Left lobe of liver (tissue), 2 donors: ENCODE measurements around the gene PECR. TPM values are rescaled to one million over a fixed set of nuclear protein-coding genes. Genes with fewer than 3 reads are reported as not detected.

ENCODE experiments used
- ATAC-seq: fragments of 200-7000 bp; cut with Tn5 transposase; one replicate; pipeline ENCODE4 v1.9.1; 2020; ENCODE audit warnings: mild to moderate bottlenecking, moderate library complexity
- DNase-seq: peaks from one replicate; pipeline ENCODE4 v3.0.0-alpha.2; 2020; ENCODE audit warnings: low spot score
- total RNA-seq: library from RNA; stranded (reverse); gene quantifications from one replicate; pipeline ENCODE4 v1.2.1, GENCODE V29; 2021
- donor health status: DM: no; HTN: no; CAD: no; lungs with moderate emphysema.
- donor health status: DM: no; HTN: yes; CAD: no.

PECR gene
- total RNA-seq, 1 donor from 2014 or later, result 95.5 TPM

GRCh38 chr2:216072473-216072872, 9.1 kb downstream of the PECR start:
- no peak for ATAC-seq
- DNase-seq, result no peak

- DNase-seq, result no peak
- ATAC-seq, result peak; percentile 45
Observed at GRCh38 chr2:216071111-216071851, 10.3 kb downstream of the PECR start.

GRCh38 chr2:216070195-216070594, 11.4 kb downstream of the PECR start:
- ATAC-seq, result peak; percentile 47
- DNase-seq, result no peak

GRCh38 chr2:216069028-216069427, 12.6 kb downstream of the PECR start:
- no peak for ATAC-seq
- DNase-seq, result no peak

- no peak for DNase-seq
- ATAC-seq, result peak; percentile 34
Observed at GRCh38 chr2:216066230-216066629, 15.4 kb downstream of the PECR start.

GRCh38 chr2:216064665-216065064, 16.9 kb downstream of the PECR start:
- ATAC-seq (no peak), DNase-seq (no peak)

GRCh38 chr2:216064014-216064630, 17.5 kb downstream of the PECR start:
- ATAC-seq, result no peak
- DNase-seq, result no peak

GRCh38 chr2:216059233-216059834, 22.3 kb downstream of the PECR start:
- no peak for ATAC-seq
- no peak for DNase-seq

GRCh38 chr2:216057688-216058193, 23.9 kb downstream of the PECR start:
- DNase-seq (peak; percentile 76), ATAC-seq (peak; percentile 88)

GRCh38 chr2:216056739-216057138, 24.9 kb downstream of the PECR start:
- DNase-seq, result no peak
- no peak for ATAC-seq

GRCh38 chr2:216055680-216056079, 25.9 kb downstream of the PECR start:
- DNase-seq, result no peak
- no peak for ATAC-seq

- ATAC-seq (no peak), DNase-seq (no peak)
Observed at GRCh38 chr2:216052420-216052819, 29.2 kb downstream of the PECR start.

GRCh38 chr2:216051350-216051749, 30.3 kb downstream of the PECR start:
- ATAC-seq (no peak), DNase-seq (no peak)

GRCh38 chr2:216049452-216049851, 32.2 kb downstream of the PECR start:
- ATAC-seq, result no peak
- DNase-seq, result no peak

- no peak for DNase-seq
- ATAC-seq, result no peak
Observed at GRCh38 chr2:216047397-216047796, 34.2 kb downstream of the PECR start.

GRCh38 chr2:216044883-216045486, 36.6 kb downstream of the PECR start:
- no peak for ATAC-seq
- no peak for DNase-seq

- DNase-seq (no peak), ATAC-seq (no peak)
Observed at GRCh38 chr2:216043949-216044348, 37.7 kb downstream of the PECR start.

- DNase-seq (no peak), ATAC-seq (peak; percentile 71)
Observed at GRCh38 chr2:216041438-216041837, 40.2 kb downstream of the PECR start.

- ATAC-seq (no peak), DNase-seq (no peak)
Observed at GRCh38 chr2:216039918-216040317, 41.7 kb downstream of the PECR start.

- DNase-seq (peak; percentile 61), ATAC-seq (peak; percentile 75)
Observed at GRCh38 chr2:216034065-216034464, 47.5 kb downstream of the PECR start.

- ATAC-seq (no peak), DNase-seq (no peak)
Observed at GRCh38 chr2:216033403-216033802, 48.2 kb downstream of the PECR start.
